Adrenal gland (tissue), 12 donors: ENCODE data around the gene WIPI1. TPM values are rescaled to one million over a fixed set of nuclear protein-coding genes. Genes with fewer than 3 reads are reported as not detected.

Experiments
- DNase-seq, 7 donors: peaks; one replicate each; pipeline ENCODE4 v3.0.0-alpha.2; 2019 to 2020
- H3K27ac ChIP-seq, 5 donors: fragments of 200-600 bp; sonication (generic) in 4 of 5; 1 replicate in 3 of 5; 2 replicates in 2 of 5; pipeline versions ENCODE4 v1.5.1 to v1.8.0; 2016 to 2020; ENCODE audit warnings: mild to moderate bottlenecking in 1 of 5
- H3K27me3 ChIP-seq: fragments of 200-600 bp; 2 replicates; pipeline ENCODE4 v1.8.0; 2021
- H3K36me3 ChIP-seq, 2 donors: fragments of 200-600 bp; replicated peaks in 1 of 2; 1 replicate in 1 of 2; 2 replicates in 1 of 2; pipeline versions ENCODE4 v1.5.1 to v1.8.0; 2018 to 2022
- H3K4me1 ChIP-seq, 2 donors: fragments of 200-600 bp; replicated peaks in 1 of 2; 1 replicate in 1 of 2; 2 replicates in 1 of 2; pipeline versions ENCODE4 v1.5.1 to v1.8.0; 2018 to 2021
- H3K4me3 ChIP-seq, 4 donors: fragments of 200-600 bp; sonication (generic) in 3 of 4; one replicate each; pipeline ENCODE4 v1.5.1; 2016 to 2018
- H3K9me3 ChIP-seq, 3 donors: fragments of 200-600 bp; sonication (generic) in 1 of 3; replicated peaks in 1 of 3; 1 replicate in 2 of 3; 2 replicates in 1 of 3; pipeline versions ENCODE4 v1.5.1 to v1.8.0; 2016 to 2021
- CTCF ChIP-seq, 6 experiments: fragments of 450-650 bp in 4 of 6; fragments of 200-600 bp in 2 of 6; sonication (generic) in 1 of 6; IDR thresholded peaks; 1 replicate in 5 of 6; 2 replicates in 1 of 6; pipeline versions ENCODE4 v1.5.1 to v1.8.0; 2016 to 2021; ENCODE audit warnings: antibody characterized with exemption in 6 of 6, mild to moderate bottlenecking in 2 of 6, moderate library complexity in 1 of 6
- POLR2A ChIP-seq, 2 donors: fragments of 450-650 bp; IDR thresholded peaks; one replicate each; pipeline ENCODE4 v1.6.1; 2017; ENCODE audit warnings: antibody characterized with exemption in 2 of 2, mild to moderate bottlenecking in 2 of 2, moderate library complexity in 1 of 2
- WGBS, 4 donors: extraction: QIAGEN DNeasy Blood & Tissue Kit in 2 of 4; methylation state at CpG; one replicate each; pipeline versions ENCODE4 v1.1.5 to v1.1.7; 2013 to 2017; 5-methylcytosine and 5-hydroxymethylcytosine counted together
- intact Hi-C, 2 donors: fragments of 100-400 bp; cut with DNase I; formaldehyde crosslinking; loops; one replicate each; pipeline versions ENCODE4 v1.14.1 to v1.15.0; 2022 to 2023
- polyA plus RNA-seq, 3 donors: library from polyadenylated mRNA; stranded (reverse); fragments of 200-250 nt in 2 of 3; fragments of 350-450 nt in 1 of 3; fragmentation: Illumina TruSeq in 1 of 3; extraction: RNeasy Lipid Tissue Mini Kit (QIAGEN cat#74804) in 1 of 3; gene quantifications; one replicate each; pipeline ENCODE4 v1.2.3, GENCODE V29; 2013 to 2014
- total RNA-seq, 9 donors: library from RNA; depleted of rRNA in 4 of 9; stranded (reverse); fragments of >200 nt in 4 of 9; fragments of 120-200 nt in 1 of 9; fragmentation: NEBNext Ultra II Directional in 1 of 9; extraction: Animal tissue kit (Norgen Biotek cat#: 25700) in 1 of 9; gene quantifications; one replicate each; pipeline versions ENCODE4 v1.1.0 to v1.2.4, GENCODE V29; 2013 to 2023
- donor health status: healthy with polysubstance abuse.
- donor health status: Bipolar disorder and iron deficiency.
- donor health status: DM: yes; HTN: yes; CAD: no.
- donor health status: DM: no; HTN: no; CAD: no.
- donor health status: DM: no; HTN: no; CAD: no.
- donor health status: DM: yes; HTN: yes; CAD: no.

Gene WIPI1
- total and polyA plus RNA-seq, 12 donors: 19.3 to 148 (median 39.7) TPM

- Histone ChIP-seq H3K27ac (peak overlapping the region; percentile 40 to 99 (median 95)), H3K27me3 (no peaks in the 10 kb centered on the region), H3K36me3 (no peaks in the 10 kb centered on the region), H3K4me1 (peaks cover 12 to 61% of the 10 kb centered on the region in 2 donors), H3K9me3 (no peaks in the 10 kb centered on the region), H3K4me3 (peak overlapping the region in 3 of 4 donors; percentile 2 to 93 (median 39))
- peak; percentile 80 to 99 for TF ChIP-seq POLR2A (IDR thresholded peaks at IDR 0.05)
- peak in 1 of 6 experiments; percentile 23 for TF ChIP-seq CTCF (IDR thresholded peaks at IDR 0.05)
- 0 to 1% (median 0%) methylated on average over 9 to 46 of the region's 54 CpGs for WGBS, 4 donors
- intact Hi-C loops: no loop called here
- peak; percentile 99 to 100 (median 99) for DNase-seq
Measured at GRCh38 chr17:68457539-68458259, 403 bp upstream of the WIPI1 start.

GRCh38 chr17:68456339-68457167 is 743 bp downstream of the WIPI1 start:
- Histone ChIP-seq H3K27ac (peak overlapping the region; percentile 84 to 99 (median 95)), H3K36me3 (no peaks in the 10 kb centered on the region), H3K4me1 (peaks cover 12 to 50% of the 10 kb centered on the region in 2 donors), H3K27me3 (no peaks in the 10 kb centered on the region), H3K4me3 (peak overlapping the region; percentile 50 to 93 (median 81)), H3K9me3 (no peaks in the 10 kb centered on the region)
- DNase-seq: peak; percentile 81 to 93 (median 92)
- intact Hi-C loops: no loop called here
- TF ChIP-seq POLR2A (IDR thresholded peaks at IDR 0.05): peak in 1 of 2 donors; percentile 64
- TF ChIP-seq CTCF (IDR thresholded peaks at IDR 0.05): no peak
- 7 to 13% (median 9%) methylated on average over 17 to 23 of the region's 23 CpGs for WGBS, 4 donors

- peak overlapping the region; percentile 41 to 99 (median 95) for H3K27ac ChIP-seq
- no peaks in the 10 kb centered on the region for H3K9me3 ChIP-seq
- intact Hi-C loops: no loop called here
- H3K4me1 ChIP-seq: peaks cover 12 to 43% of the 10 kb centered on the region in 2 donors
- no peak for TF ChIP-seq CTCF (IDR thresholded peaks at IDR 0.05)
- TF ChIP-seq POLR2A (IDR thresholded peaks at IDR 0.05): no peak
- H3K4me3 ChIP-seq: peak overlapping the region in 1 of 4 donors; percentile 93
- H3K27me3 ChIP-seq: no peaks in the 10 kb centered on the region
- DNase-seq: peak in 1 of 7 donors; percentile 38
- WGBS, 4 donors: 26 to 48% (median 37%) methylated on average over 4 of the region's 4 CpGs
- peaks cover 0 to 1% of the 10 kb centered on the region in 2 donors for H3K36me3 ChIP-seq
Measured at GRCh38 chr17:68455901-68456338, 1.4 kb downstream of the WIPI1 start.
